SW 1271 (cell line): ENCODE data around the gene AGTR1.
"Not testable (repeated sequence)": the region's sequence is repeated elsewhere in the genome, so short reads cannot be mapped to it uniquely, and the experiment has no call there.

Experiments used
- DNase-seq, 2 experiments: peaks; one replicate each; lab custom pipeline; 2025; lab: John Stamatoyannopoulos, UW

The AGTR1 gene

GRCh38 chr3:148758303-148758884, 60.7 kb downstream of the AGTR1 start:
- no peak for DNase-seq

GRCh38 chr3:148759430-148759829, 61.7 kb downstream of the AGTR1 start:
- DNase-seq: no peak

GRCh38 chr3:148763156-148763680, 65.5 kb downstream of the AGTR1 start:
- no peak for DNase-seq

- no peak for DNase-seq
Observed at GRCh38 chr3:148763986-148764935, 66.6 kb downstream of the AGTR1 start.

GRCh38 chr3:148772361-148772760, 74.7 kb downstream of the AGTR1 start:
- no peak for DNase-seq

- no peak for DNase-seq
Observed at GRCh38 chr3:148772835-148773234, 75.1 kb downstream of the AGTR1 start.

GRCh38 chr3:148773805-148774204, 76.1 kb downstream of the AGTR1 start:
- DNase-seq: no peak

- no peak for DNase-seq
Observed at GRCh38 chr3:148778926-148779325, 81.2 kb downstream of the AGTR1 start.

GRCh38 chr3:148785026-148785425, 87.3 kb downstream of the AGTR1 start:
- DNase-seq: not testable (repeated sequence)

- not testable (repeated sequence) for DNase-seq
Observed at GRCh38 chr3:148786159-148786558, 88.5 kb downstream of the AGTR1 start.

GRCh38 chr3:148789146-148789545, 91.4 kb downstream of the AGTR1 start:
- DNase-seq: no peak

GRCh38 chr3:148789906-148790305, 92.2 kb downstream of the AGTR1 start:
- DNase-seq: no peak

- DNase-seq: no peak
Observed at GRCh38 chr3:148790370-148790769, 92.7 kb downstream of the AGTR1 start.

GRCh38 chr3:148790851-148791735, 93.4 kb downstream of the AGTR1 start:
- no peak for DNase-seq

GRCh38 chr3:148791920-148792319, 94.2 kb downstream of the AGTR1 start:
- DNase-seq: no peak

- DNase-seq: no peak
Observed at GRCh38 chr3:148792516-148792915, 94.8 kb downstream of the AGTR1 start.
